GM12865 (cell line): ENCODE data around the gene CREB3L2.

Experiments used
- DNase-seq: peaks from one replicate; pipeline ENCODE4 v3.0.0; 2010; ENCODE audit warnings: low read depth
- H3K4me3 ChIP-seq: 2 replicates; pipeline ENCODE4 v1.5.1; 2011; ENCODE audit warnings: mild to moderate bottlenecking, low read depth, low read length, control low read depth
- TF ChIP-seq, protein P1 (sequence below): IDR thresholded peaks from 2 replicates; pipeline ENCODE4 v1.5.1; 2011; ENCODE audit warnings: low read length, control low read depth, low read depth, inconsistent platforms; ENCODE audit not compliant: insufficient read depth; ENCODE audit errors: missing control alignments

Gene CREB3L2

GRCh38 chr7:137950263-137950621, 51.6 kb downstream of the CREB3L2 start:
- no peak for DNase-seq
- TF ChIP-seq, protein P1, sequence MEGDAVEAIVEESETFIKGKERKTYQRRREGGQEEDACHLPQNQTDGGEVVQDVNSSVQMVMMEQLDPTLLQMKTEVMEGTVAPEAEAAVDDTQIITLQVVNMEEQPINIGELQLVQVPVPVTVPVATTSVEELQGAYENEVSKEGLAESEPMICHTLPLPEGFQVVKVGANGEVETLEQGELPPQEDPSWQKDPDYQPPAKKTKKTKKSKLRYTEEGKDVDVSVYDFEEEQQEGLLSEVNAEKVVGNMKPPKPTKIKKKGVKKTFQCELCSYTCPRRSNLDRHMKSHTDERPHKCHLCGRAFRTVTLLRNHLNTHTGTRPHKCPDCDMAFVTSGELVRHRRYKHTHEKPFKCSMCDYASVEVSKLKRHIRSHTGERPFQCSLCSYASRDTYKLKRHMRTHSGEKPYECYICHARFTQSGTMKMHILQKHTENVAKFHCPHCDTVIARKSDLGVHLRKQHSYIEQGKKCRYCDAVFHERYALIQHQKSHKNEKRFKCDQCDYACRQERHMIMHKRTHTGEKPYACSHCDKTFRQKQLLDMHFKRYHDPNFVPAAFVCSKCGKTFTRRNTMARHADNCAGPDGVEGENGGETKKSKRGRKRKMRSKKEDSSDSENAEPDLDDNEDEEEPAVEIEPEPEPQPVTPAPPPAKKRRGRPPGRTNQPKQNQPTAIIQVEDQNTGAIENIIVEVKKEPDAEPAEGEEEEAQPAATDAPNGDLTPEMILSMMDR = no peak
- no peak overlapping the region for H3K4me3 ChIP-seq

GRCh38 chr7:137949416-137950262, 52.2 kb downstream of the CREB3L2 start:
- DNase-seq = no peak
- H3K4me3 ChIP-seq = no peak overlapping the region

DNA sequence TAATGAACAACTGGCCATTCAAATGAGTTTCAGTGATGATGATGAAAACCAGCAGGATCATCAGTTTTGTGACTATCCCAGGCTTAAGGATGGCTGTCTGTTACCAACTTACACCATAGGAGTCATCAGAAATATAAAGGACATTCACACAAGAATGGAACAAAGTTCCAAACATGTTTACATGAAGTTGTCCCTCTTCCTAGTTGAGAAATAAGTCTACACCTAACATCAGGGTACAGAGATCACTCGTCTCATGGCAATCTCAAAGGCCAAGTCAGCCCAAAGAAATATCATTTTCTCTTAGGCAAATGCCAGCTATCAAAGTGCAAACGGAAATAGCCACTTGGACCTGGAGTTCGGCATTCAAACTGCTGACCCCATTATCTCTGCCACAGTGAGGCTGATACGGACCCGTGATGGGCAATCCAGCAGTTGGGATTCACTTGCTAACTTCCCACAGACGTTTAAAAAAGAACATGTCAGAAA, 53.0 kb downstream of the CREB3L2 start:
- no peak overlapping the region for H3K4me3 ChIP-seq
- TF ChIP-seq, protein P1 = no peak
- DNase-seq = no peak

More at GRCh38 chr7:137949416-137950262, 52.2 kb downstream of the CREB3L2 start:
- TF ChIP-seq, protein P1 = no peak

- TF ChIP-seq, protein P1 = no peak
- DNase-seq = no peak
- H3K4me3 ChIP-seq = no peak overlapping the region
Measured at GRCh38 chr7:137948083-137948844, 53.6 kb downstream of the CREB3L2 start.

DNA sequence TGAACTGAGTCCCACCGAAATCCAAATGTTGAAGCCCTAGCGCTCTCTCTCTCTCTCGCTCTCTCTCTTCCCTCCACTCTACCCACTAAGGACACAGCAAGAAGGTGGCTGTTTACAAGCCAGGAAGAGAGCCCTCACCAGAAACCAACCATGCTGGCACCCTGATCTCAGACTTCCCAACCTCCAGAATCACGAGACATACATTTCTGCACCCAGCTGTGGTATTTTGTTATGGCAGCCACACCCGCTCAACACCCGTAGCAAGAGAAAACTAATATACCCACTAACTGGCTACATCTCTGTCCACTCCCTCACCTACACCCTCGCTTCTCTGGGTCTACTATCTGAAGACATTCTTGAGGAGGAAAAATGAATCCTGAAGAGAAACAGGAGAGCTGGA, 54.8 kb downstream of the CREB3L2 start:
- TF ChIP-seq, protein P1 = no peak
- DNase-seq = no peak
- H3K4me3 ChIP-seq = no peak overlapping the region

DNA sequence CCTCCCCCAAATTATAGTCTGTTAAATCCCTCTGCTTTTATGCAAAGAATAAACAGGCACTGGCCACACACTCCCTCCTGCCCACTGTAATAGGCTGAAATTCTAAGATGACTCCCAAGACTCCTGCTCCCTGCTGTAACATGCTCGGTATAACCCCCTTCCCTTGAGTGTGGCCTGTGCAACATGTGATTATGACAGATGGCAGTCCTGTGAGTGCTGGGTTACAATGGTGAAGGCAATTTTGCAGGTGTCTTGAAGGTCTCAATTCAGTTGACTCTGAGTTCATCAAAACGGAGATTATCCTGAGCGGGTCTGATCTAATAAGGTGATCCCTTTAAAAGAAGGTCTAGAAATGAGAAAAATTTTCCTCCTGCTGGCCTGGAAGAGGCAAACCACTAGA, 55.9 kb downstream of the CREB3L2 start:
- no peak overlapping the region for H3K4me3 ChIP-seq
- TF ChIP-seq, protein P1 = no peak
- no peak for DNase-seq
